Upper lobe of left lung (tissue), 6 donors: ENCODE data around the gene SLN. TPM values are rescaled to one million over a fixed set of nuclear protein-coding genes. Genes with fewer than 3 reads are reported as not detected.

ENCODE experiments used
- ATAC-seq, 2 donors: fragments of 200-7000 bp; cut with Tn5 transposase; one replicate each; pipeline ENCODE4 v1.9.1; 2022; ENCODE audit warnings: mild to moderate bottlenecking in 2 of 2, moderate library complexity in 2 of 2; ENCODE audit not compliant: low FRiP score in 2 of 2
- DNase-seq, 2 donors: peaks; one replicate each; pipeline ENCODE4 v3.0.0-alpha.2; 2019 to 2020
- H3K27ac ChIP-seq, 4 donors: fragments of 200-600 bp; sonication (generic); one replicate each; pipeline ENCODE4 v1.5.1; 2016 to 2019
- H3K27me3 ChIP-seq, 4 donors: fragments of 200-600 bp; sonication (generic); one replicate each; pipeline ENCODE4 v1.5.1; 2017 to 2019
- H3K36me3 ChIP-seq, 4 donors: fragments of 200-600 bp; sonication (generic); one replicate each; pipeline ENCODE4 v1.5.1; 2016 to 2019
- H3K4me1 ChIP-seq, 4 donors: fragments of 200-600 bp; sonication (generic); one replicate each; pipeline ENCODE4 v1.5.1; 2018 to 2019
- H3K4me3 ChIP-seq, 4 donors: fragments of 200-600 bp; sonication (generic); one replicate each; pipeline ENCODE4 v1.5.1; 2017 to 2019; ENCODE audit warnings: mild to moderate bottlenecking in 2 of 4, moderate library complexity in 1 of 4
- H3K9me3 ChIP-seq, 4 donors: fragments of 200-600 bp; sonication (generic); one replicate each; pipeline ENCODE4 v1.5.1; 2018 to 2019
- EP300 ChIP-seq, 4 donors: sonication (generic); formaldehyde crosslinking; IDR thresholded peaks; one replicate each; pipeline ENCODE4 v1.5.1; 2017; ENCODE audit warnings: antibody characterized with exemption in 4 of 4, control low read depth in 2 of 4
- POLR2A ChIP-seq, 4 donors: fragments of 450-650 bp; IDR thresholded peaks; one replicate each; pipeline ENCODE4 v1.5.1; 2016 to 2017; ENCODE audit warnings: antibody characterized with exemption in 4 of 4, mild to moderate bottlenecking in 2 of 4
- POLR2AphosphoS5 ChIP-seq, 2 donors: sonication (generic); formaldehyde crosslinking; IDR thresholded peaks; one replicate each; pipeline ENCODE4 v1.5.1; 2017; ENCODE audit warnings: antibody characterized with exemption in 2 of 2
- WGBS, 2 donors: methylation state at CpG; one replicate each; pipeline ENCODE4 v1.1.5; 2017 to 2018; 5-methylcytosine and 5-hydroxymethylcytosine counted together
- total RNA-seq, 6 donors: library from RNA; depleted of rRNA in 4 of 6; stranded (reverse); fragments of >200 nt in 4 of 6; gene quantifications; one replicate each; pipeline versions ENCODE4 v1.1.0 to v1.2.1, GENCODE V29; 2016 to 2021
- TF ChIP-seq, protein P1 (sequence below), 6 experiments: fragments of 450-650 bp in 4 of 6; fragments of 200-600 bp in 2 of 6; sonication (generic) in 2 of 6; IDR thresholded peaks; one replicate each; pipeline ENCODE4 v1.5.1; 2016 to 2019; ENCODE audit warnings: antibody characterized with exemption in 6 of 6
- donor health status: DM: no; HTN: no; CAD: no; lungs with moderate emphysema.
- donor health status: DM: no; HTN: yes; CAD: no; lungs with severe emphysema.

The SLN gene
- total RNA-seq, 6 donors from 2014 or later, result 0.97 to 1.6 TPM; not detected in 4

DNA sequence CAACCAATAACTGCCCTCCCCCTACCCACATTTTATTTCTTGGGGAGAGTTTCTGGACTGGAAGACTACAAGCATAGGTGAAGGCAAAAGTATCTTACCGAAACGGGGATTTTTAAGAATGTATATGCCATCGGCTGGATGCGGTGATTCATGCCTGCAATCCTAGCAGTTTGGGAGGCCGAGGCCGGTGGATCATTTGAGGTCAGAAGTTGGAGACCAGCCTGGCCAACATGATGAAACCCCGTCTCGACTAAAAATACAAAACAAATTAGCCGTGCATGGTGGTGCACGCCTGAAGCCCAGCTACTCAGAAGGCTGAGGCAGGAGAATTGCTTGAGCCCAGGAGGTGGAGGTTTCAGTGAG is 20.8 kb upstream of the SLN start:
- no peak for ATAC-seq
- Histone ChIP-seq H3K9me3 (no peaks in the 10 kb centered on the region), H3K36me3 (no peaks in the 10 kb centered on the region), H3K27ac (no peak overlapping the region), H3K4me1 (no peaks in the 10 kb centered on the region), H3K27me3 (no peaks in the 10 kb centered on the region), H3K4me3 (no peak overlapping the region)
- no peak for DNase-seq
- TF ChIP-seq EP300 (IDR thresholded peaks at IDR 0.05), result no peak
- no peak for TF ChIP-seq POLR2A (IDR thresholded peaks at IDR 0.05)
- TF ChIP-seq, protein P1, sequence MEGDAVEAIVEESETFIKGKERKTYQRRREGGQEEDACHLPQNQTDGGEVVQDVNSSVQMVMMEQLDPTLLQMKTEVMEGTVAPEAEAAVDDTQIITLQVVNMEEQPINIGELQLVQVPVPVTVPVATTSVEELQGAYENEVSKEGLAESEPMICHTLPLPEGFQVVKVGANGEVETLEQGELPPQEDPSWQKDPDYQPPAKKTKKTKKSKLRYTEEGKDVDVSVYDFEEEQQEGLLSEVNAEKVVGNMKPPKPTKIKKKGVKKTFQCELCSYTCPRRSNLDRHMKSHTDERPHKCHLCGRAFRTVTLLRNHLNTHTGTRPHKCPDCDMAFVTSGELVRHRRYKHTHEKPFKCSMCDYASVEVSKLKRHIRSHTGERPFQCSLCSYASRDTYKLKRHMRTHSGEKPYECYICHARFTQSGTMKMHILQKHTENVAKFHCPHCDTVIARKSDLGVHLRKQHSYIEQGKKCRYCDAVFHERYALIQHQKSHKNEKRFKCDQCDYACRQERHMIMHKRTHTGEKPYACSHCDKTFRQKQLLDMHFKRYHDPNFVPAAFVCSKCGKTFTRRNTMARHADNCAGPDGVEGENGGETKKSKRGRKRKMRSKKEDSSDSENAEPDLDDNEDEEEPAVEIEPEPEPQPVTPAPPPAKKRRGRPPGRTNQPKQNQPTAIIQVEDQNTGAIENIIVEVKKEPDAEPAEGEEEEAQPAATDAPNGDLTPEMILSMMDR (IDR thresholded peaks at IDR 0.05), result no peak
- TF ChIP-seq POLR2AphosphoS5 (IDR thresholded peaks at IDR 0.05), result no peak
- 92 to 95% methylated on average over 10 of the region's 10 CpGs for WGBS, 2 donors

DNA sequence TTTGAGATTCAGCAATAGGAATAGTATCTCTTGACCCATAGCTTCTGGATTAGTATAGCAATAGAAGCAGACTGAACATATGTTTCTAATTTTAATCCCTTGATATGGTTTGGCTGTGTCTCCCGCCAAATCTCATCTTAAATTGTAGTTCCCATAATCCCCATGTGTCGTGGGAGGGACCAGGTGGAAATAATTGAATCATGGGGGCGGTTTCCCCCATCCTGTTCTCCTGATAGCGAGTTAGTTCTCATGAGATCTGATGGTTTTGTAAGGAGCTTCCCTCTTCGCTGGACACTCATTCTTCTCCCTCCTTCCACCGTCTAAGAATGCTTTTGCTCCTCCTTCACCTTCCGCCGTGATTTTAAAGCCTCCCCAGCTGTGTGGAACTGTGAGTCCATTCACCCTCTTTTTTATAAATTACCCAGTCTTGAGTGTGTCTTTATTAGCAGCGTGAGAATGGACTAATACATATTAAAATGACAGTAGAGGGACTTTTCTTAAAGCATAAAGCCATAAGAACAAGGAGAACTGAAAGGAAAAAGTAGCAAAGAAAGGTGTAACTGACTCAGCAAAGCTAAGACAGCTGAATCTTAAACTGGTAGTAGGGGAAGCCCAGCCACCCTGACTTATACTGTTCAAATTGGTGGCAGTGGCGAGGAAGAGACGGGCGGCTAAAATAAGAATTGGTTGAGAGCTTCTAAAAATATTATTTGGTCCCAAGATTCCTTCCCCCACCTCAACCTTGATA is 20.3 kb upstream of the SLN start:
- WGBS, 2 donors, result 87 to 89% methylated on average over 12 of the region's 12 CpGs
- ATAC-seq (no peak), DNase-seq (no peak)
- Histone ChIP-seq H3K9me3 (no peaks in the 10 kb centered on the region), H3K36me3 (no peaks in the 10 kb centered on the region), H3K4me3 (no peak overlapping the region), H3K4me1 (no peaks in the 10 kb centered on the region), H3K27me3 (no peaks in the 10 kb centered on the region), H3K27ac (no peak overlapping the region)
- no peak for TF ChIP-seq POLR2A (IDR thresholded peaks at IDR 0.05)
- no peak for TF ChIP-seq POLR2AphosphoS5 (IDR thresholded peaks at IDR 0.05)
- no peak for TF ChIP-seq EP300 (IDR thresholded peaks at IDR 0.05)
- TF ChIP-seq, protein P1 (IDR thresholded peaks at IDR 0.05), result no peak

DNA sequence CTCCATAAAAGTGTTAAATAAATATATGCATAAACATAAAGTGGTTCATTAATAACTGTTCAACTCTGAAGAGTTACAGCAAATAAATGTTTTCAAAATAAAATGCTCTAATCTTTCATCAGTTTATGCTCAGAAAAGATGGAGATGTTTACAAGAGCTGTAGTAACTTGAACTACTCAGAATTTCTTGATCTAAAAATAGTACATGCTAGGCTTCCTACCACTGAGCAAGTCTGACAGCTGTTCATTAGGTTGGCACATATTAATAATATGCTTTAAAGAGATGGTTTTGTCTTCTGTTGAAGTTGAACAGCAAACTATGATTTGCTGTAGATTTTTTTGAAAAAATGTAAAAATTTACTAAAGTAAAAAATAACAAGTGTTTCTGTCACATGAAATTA is 10.8 kb upstream of the SLN start:
- Histone ChIP-seq H3K9me3 (no peaks in the 10 kb centered on the region), H3K4me1 (no peaks in the 10 kb centered on the region), H3K27me3 (no peaks in the 10 kb centered on the region), H3K36me3 (no peaks in the 10 kb centered on the region), H3K4me3 (no peak overlapping the region), H3K27ac (no peak overlapping the region)
- TF ChIP-seq, protein P1 (IDR thresholded peaks at IDR 0.05), result no peak
- TF ChIP-seq POLR2AphosphoS5 (IDR thresholded peaks at IDR 0.05), result no peak
- no peak for TF ChIP-seq POLR2A (IDR thresholded peaks at IDR 0.05)
- TF ChIP-seq EP300 (IDR thresholded peaks at IDR 0.05), result no peak
- DNase-seq (no peak), ATAC-seq (no peak)

DNA sequence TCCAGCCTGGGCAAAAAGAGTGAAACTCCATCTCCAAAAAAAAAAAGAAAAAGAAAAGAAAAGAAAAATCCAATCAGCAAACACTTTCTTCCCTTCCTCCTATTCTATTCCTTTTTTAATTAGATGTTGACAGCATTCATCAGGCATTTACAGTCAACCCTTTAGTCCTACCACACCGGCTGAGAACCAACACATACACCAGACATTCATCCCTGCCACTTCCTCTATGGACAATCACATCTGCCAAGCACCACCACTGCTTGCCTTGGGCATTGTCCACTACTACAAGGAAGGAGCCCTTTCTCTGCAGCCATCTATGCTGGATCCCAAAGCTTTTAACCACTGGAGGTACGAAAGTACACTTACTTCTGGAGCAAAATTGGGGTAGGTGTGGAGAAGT is 9.4 kb upstream of the SLN start:
- Histone ChIP-seq H3K4me3 (no peak overlapping the region), H3K9me3 (no peaks in the 10 kb centered on the region), H3K27ac (no peak overlapping the region), H3K4me1 (no peaks in the 10 kb centered on the region), H3K27me3 (no peaks in the 10 kb centered on the region), H3K36me3 (no peaks in the 10 kb centered on the region)
- DNase-seq (no peak), ATAC-seq (no peak)
- TF ChIP-seq POLR2A (IDR thresholded peaks at IDR 0.05) (no peak), POLR2AphosphoS5 (IDR thresholded peaks at IDR 0.05) (no peak), EP300 (IDR thresholded peaks at IDR 0.05) (no peak)
- TF ChIP-seq, protein P1 (IDR thresholded peaks at IDR 0.05), result no peak
- WGBS, 2 donors, result 87 to 92% methylated on average over 2 of the region's 2 CpGs

DNA sequence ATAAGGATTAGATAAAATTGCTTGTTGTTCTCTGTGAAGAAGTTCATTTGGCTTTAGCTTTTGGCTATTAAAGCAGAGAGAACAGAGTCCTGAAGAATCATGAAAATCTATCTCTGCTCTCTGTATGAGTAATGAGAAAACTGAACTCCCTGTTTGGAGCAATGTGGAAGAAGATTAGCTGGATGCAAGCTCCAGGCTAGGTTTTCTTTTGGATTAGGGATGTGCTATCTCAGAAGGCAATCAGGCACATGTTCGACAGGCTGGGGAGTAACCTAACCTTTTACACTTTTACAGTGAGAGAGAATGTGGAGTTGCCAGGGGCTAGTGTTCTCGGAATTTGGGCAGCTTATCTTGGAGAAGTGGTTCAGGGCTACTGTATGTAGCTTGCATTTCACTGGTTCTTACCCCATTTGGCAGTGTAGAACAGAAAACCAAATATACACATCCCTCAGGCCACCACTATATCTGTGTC is 8.5 kb upstream of the SLN start:
- WGBS, 2 donors, result 69 to 82% methylated on average over 2 of the region's 2 CpGs
- Histone ChIP-seq H3K9me3 (no peaks in the 10 kb centered on the region), H3K4me1 (no peaks in the 10 kb centered on the region), H3K4me3 (no peak overlapping the region), H3K27me3 (no peaks in the 10 kb centered on the region), H3K27ac (no peak overlapping the region), H3K36me3 (no peaks in the 10 kb centered on the region)
- TF ChIP-seq EP300 (IDR thresholded peaks at IDR 0.05), result no peak
- TF ChIP-seq POLR2A (IDR thresholded peaks at IDR 0.05), result no peak
- no peak for TF ChIP-seq POLR2AphosphoS5 (IDR thresholded peaks at IDR 0.05)
- TF ChIP-seq, protein P1 (IDR thresholded peaks at IDR 0.05), result no peak
- ATAC-seq (peak in 1 of 2 donors; percentile 49), DNase-seq (no peak)
